WTC11 (cell line): ENCODE data around the gene PGLYRP2. TPM values are rescaled to one million over a fixed set of nuclear protein-coding genes. Genes with fewer than 3 reads are reported as not detected.

Experiments used
- ATAC-seq: fragments of 200-7000 bp; cut with Tn5 transposase; 2 replicates; pipeline ENCODE4 v1.10.0; 2021; ENCODE audit warnings: mild to moderate bottlenecking, moderate library complexity
- CTCF ChIA-PET: fragments of 300-600 bp; sonication (Branson Sonifier 250); formaldehyde crosslinking; loops from one replicate; lab custom pipeline; 2021; ENCODE audit warnings: antibody characterized with exemption; lab: Charles Lee
- POLR2A ChIA-PET: fragments of 350-600 bp; sonication (Branson Sonifier 250); formaldehyde crosslinking; loops from one replicate; lab custom pipeline; 2021; ENCODE audit warnings: antibody characterized with exemption; lab: Charles Lee
- DNase-seq: peaks from one replicate; pipeline ENCODE4 v3.0.0; 2021; ENCODE audit warnings: low spot score
- H3K27ac Mint-ChIP-seq: 2 replicates; pipeline ENCODE4 v1.8.0; 2021; ENCODE audit warnings: mixed read lengths
- H3K27me3 Mint-ChIP-seq: 2 replicates; pipeline ENCODE4 v1.8.0; 2021; ENCODE audit warnings: low read depth, mild to moderate bottlenecking, moderate library complexity, mixed read lengths
- H3K36me3 Mint-ChIP-seq: 2 replicates; pipeline ENCODE4 v1.8.0; 2021; ENCODE audit warnings: mixed read lengths
- H3K4me1 Mint-ChIP-seq: 2 replicates; pipeline ENCODE4 v1.8.0; 2022; ENCODE audit warnings: mixed read lengths
- H3K4me3 Mint-ChIP-seq: 2 replicates; pipeline ENCODE4 v1.8.0; 2021; ENCODE audit warnings: mild to moderate bottlenecking, moderate library complexity, mixed read lengths
- H3K9me3 Mint-ChIP-seq: 2 replicates; pipeline ENCODE4 v1.8.0; 2021; ENCODE audit warnings: mixed read lengths
- ATF1 ChIP-seq: sonication (generic); formaldehyde crosslinking; IDR thresholded peaks from 2 replicates; pipeline ENCODE4 v1.8.1; 2023; ENCODE audit warnings: mild to moderate bottlenecking, moderate library complexity, missing genetic modification reagents
- ATF6 ChIP-seq: sonication (generic); formaldehyde crosslinking; IDR thresholded peaks from 2 replicates; pipeline ENCODE4 v1.8.1; 2023; ENCODE audit warnings: mild to moderate bottlenecking, missing genetic modification reagents
- CBFB ChIP-seq: sonication (generic); formaldehyde crosslinking; IDR thresholded peaks from 2 replicates; pipeline ENCODE4 v1.8.1; 2022; ENCODE audit warnings: mild to moderate bottlenecking, low read depth, missing genetic modification reagents
- CREB1 ChIP-seq: sonication (generic); formaldehyde crosslinking; IDR thresholded peaks from 2 replicates; pipeline ENCODE4 v1.8.0; 2023; ENCODE audit warnings: mild to moderate bottlenecking, missing genetic modification reagents
- ELF4 ChIP-seq: sonication (generic); formaldehyde crosslinking; IDR thresholded peaks from 2 replicates; pipeline ENCODE4 v1.8.1; 2022; ENCODE audit warnings: low read depth, mild to moderate bottlenecking, moderate library complexity, missing genetic modification reagents
- FOXJ3 ChIP-seq: sonication (generic); formaldehyde crosslinking; IDR thresholded peaks from 2 replicates; pipeline ENCODE4 v1.9.0; 2021; ENCODE audit warnings: missing genetic modification reagents, mild to moderate bottlenecking, borderline replicate concordance
- JAZF1 ChIP-seq: fragments of 250-450 bp; sonication (Bioruptor Pico); IDR thresholded peaks from 2 replicates; pipeline ENCODE4 v1.9.0; 2021; ENCODE audit warnings: moderate library complexity, mild to moderate bottlenecking, inconsistent platforms
- NR2C2 ChIP-seq: sonication (generic); formaldehyde crosslinking; IDR thresholded peaks from 2 replicates; pipeline ENCODE4 v1.8.0; 2022; ENCODE audit warnings: mild to moderate bottlenecking, missing genetic modification reagents
- TEAD1 ChIP-seq: sonication (generic); formaldehyde crosslinking; IDR thresholded peaks from 2 replicates; pipeline ENCODE4 v1.8.0; 2022; ENCODE audit warnings: mild to moderate bottlenecking, missing genetic modification reagents
- TEAD4 ChIP-seq: sonication (generic); formaldehyde crosslinking; IDR thresholded peaks from 2 replicates; pipeline ENCODE4 v1.8.0; 2022; ENCODE audit warnings: mild to moderate bottlenecking, missing genetic modification reagents
- USF2 ChIP-seq: sonication (generic); formaldehyde crosslinking; IDR thresholded peaks from 2 replicates; pipeline ENCODE4 v1.8.1; 2023; ENCODE audit warnings: mild to moderate bottlenecking, missing genetic modification reagents, moderate library complexity
- ZNF121 ChIP-seq: sonication (generic); formaldehyde crosslinking; IDR thresholded peaks from 2 replicates; pipeline ENCODE4 v1.8.0; 2023; ENCODE audit warnings: missing genetic modification reagents
- ZNF138 ChIP-seq: sonication (generic); formaldehyde crosslinking; conservative IDR thresholded peaks from 2 replicates; pipeline ENCODE4 v1.8.1; 2022; ENCODE audit warnings: mild to moderate bottlenecking, moderate library complexity, missing genetic modification reagents
- ZNF219 ChIP-seq: sonication (generic); formaldehyde crosslinking; IDR thresholded peaks from 2 replicates; pipeline ENCODE4 v1.8.0; 2023; ENCODE audit warnings: missing genetic modification reagents, mild to moderate bottlenecking, borderline replicate concordance
- ZNF263 ChIP-seq: sonication (generic); formaldehyde crosslinking; IDR thresholded peaks from 2 replicates; pipeline ENCODE4 v1.8.1; 2022; ENCODE audit warnings: low read depth, mild to moderate bottlenecking, moderate library complexity, missing genetic modification reagents
- ZNF671 ChIP-seq: fragments of 250-450 bp; sonication (Bioruptor Pico); IDR thresholded peaks from 2 replicates; pipeline ENCODE4 v1.8.0; 2021; ENCODE audit warnings: mild to moderate bottlenecking
- total RNA-seq: library from RNA; stranded (reverse); gene quantifications from 3 replicates; pipeline ENCODE4 v1.2.3, GENCODE V29; 2021
- TF ChIP-seq, protein P1 (sequence below): sonication (generic); formaldehyde crosslinking; IDR thresholded peaks from 2 replicates; pipeline ENCODE4 v1.8.0; 2022; ENCODE audit warnings: mild to moderate bottlenecking, missing genetic modification reagents
- TF ChIP-seq, protein P2 (sequence below): sonication (generic); formaldehyde crosslinking; IDR thresholded peaks from 2 replicates; pipeline ENCODE4 v1.8.1; 2022; ENCODE audit warnings: mild to moderate bottlenecking, missing genetic modification reagents, moderate library complexity, borderline replicate concordance
- TF ChIP-seq, protein P3 (sequence below): fragments of 200-600 bp; IDR thresholded peaks from 2 replicates; pipeline ENCODE4 v1.8.0; 2022; ENCODE audit warnings: antibody characterized with exemption
- TF ChIP-seq, protein P4 (sequence below): sonication (generic); formaldehyde crosslinking; IDR thresholded peaks from 2 replicates; pipeline ENCODE4 v1.8.0; 2022; ENCODE audit warnings: mild to moderate bottlenecking, missing genetic modification reagents
- TF ChIP-seq, protein P5 (sequence below): sonication (generic); formaldehyde crosslinking; IDR thresholded peaks from 2 replicates; pipeline ENCODE4 v1.8.0; 2023; ENCODE audit warnings: missing genetic modification reagents, mild to moderate bottlenecking, borderline replicate concordance

PGLYRP2 gene
- total RNA-seq, 1 experiment from 2014 or later = not detected

- TF ChIP-seq ATF6 (CRISPR knock-in tag) (no peak), ZNF263 (CRISPR knock-in tag) (no peak)
- TF ChIP-seq, protein P1, sequence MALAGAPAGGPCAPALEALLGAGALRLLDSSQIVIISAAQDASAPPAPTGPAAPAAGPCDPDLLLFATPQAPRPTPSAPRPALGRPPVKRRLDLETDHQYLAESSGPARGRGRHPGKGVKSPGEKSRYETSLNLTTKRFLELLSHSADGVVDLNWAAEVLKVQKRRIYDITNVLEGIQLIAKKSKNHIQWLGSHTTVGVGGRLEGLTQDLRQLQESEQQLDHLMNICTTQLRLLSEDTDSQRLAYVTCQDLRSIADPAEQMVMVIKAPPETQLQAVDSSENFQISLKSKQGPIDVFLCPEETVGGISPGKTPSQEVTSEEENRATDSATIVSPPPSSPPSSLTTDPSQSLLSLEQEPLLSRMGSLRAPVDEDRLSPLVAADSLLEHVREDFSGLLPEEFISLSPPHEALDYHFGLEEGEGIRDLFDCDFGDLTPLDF (CRISPR knock-in tag) = no peak
Measured at GRCh38 chr19:15519433-15519976, 40.2 kb upstream of the PGLYRP2 start (continued).

DNA sequence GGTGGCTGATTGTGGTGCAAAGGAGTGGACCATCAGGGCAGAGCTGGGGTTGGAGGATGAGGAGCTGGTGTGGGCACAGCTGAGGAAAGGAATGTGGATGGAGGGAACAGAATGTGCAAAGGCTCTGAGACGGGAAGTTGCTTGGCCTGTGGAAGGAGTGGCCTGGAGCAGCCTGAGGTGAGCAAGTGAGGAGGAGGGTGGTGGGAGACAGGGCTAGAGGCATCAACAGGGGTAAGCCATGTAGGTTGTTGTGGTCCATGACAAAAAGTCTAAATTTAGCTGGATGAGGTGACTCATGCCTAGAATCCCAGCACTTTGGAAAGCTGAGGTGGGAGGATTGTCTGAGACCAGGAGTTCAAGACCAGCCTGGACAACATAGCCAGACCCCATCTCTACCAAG is 38.5 kb upstream of the PGLYRP2 start:
- CTCF ChIA-PET = interaction anchor here (0.6 kb wide), 1 partner anchor 48 kb away, joined by 3 read pairs; no protein-coding TSS in a partner anchor
- DNase-seq (no peak), ATAC-seq (no peak)
- Mint-ChIP-seq H3K27me3 (peaks cover 15% of the 10 kb centered on the region), H3K4me3 (no peak overlapping the region), H3K27ac (no peak overlapping the region), H3K4me1 (no peaks in the 10 kb centered on the region), H3K9me3 (peaks cover 23% of the 10 kb centered on the region), H3K36me3 (peaks cover 10% of the 10 kb centered on the region)
- POLR2A ChIA-PET = no interaction called here
- TF ChIP-seq, protein P2, sequence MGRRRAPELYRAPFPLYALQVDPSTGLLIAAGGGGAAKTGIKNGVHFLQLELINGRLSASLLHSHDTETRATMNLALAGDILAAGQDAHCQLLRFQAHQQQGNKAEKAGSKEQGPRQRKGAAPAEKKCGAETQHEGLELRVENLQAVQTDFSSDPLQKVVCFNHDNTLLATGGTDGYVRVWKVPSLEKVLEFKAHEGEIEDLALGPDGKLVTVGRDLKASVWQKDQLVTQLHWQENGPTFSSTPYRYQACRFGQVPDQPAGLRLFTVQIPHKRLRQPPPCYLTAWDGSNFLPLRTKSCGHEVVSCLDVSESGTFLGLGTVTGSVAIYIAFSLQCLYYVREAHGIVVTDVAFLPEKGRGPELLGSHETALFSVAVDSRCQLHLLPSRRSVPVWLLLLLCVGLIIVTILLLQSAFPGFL = no peak
- no peak for TF ChIP-seq ELF4 (CRISPR knock-in tag)
- TF ChIP-seq, protein P3, sequence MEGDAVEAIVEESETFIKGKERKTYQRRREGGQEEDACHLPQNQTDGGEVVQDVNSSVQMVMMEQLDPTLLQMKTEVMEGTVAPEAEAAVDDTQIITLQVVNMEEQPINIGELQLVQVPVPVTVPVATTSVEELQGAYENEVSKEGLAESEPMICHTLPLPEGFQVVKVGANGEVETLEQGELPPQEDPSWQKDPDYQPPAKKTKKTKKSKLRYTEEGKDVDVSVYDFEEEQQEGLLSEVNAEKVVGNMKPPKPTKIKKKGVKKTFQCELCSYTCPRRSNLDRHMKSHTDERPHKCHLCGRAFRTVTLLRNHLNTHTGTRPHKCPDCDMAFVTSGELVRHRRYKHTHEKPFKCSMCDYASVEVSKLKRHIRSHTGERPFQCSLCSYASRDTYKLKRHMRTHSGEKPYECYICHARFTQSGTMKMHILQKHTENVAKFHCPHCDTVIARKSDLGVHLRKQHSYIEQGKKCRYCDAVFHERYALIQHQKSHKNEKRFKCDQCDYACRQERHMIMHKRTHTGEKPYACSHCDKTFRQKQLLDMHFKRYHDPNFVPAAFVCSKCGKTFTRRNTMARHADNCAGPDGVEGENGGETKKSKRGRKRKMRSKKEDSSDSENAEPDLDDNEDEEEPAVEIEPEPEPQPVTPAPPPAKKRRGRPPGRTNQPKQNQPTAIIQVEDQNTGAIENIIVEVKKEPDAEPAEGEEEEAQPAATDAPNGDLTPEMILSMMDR = no peak
- TF ChIP-seq NR2C2 (CRISPR knock-in tag) = no peak
- no peak for TF ChIP-seq ZNF121 (CRISPR knock-in tag)
- no peak for TF ChIP-seq TEAD4 (CRISPR knock-in tag)
- TF ChIP-seq USF2 (CRISPR knock-in tag) = no peak
- TF ChIP-seq ZNF138 (CRISPR knock-in tag) = no peak
- no peak for TF ChIP-seq JAZF1
- TF ChIP-seq ZNF219 (CRISPR knock-in tag) = no peak
- no peak for TF ChIP-seq TEAD1
- TF ChIP-seq, protein P4, sequence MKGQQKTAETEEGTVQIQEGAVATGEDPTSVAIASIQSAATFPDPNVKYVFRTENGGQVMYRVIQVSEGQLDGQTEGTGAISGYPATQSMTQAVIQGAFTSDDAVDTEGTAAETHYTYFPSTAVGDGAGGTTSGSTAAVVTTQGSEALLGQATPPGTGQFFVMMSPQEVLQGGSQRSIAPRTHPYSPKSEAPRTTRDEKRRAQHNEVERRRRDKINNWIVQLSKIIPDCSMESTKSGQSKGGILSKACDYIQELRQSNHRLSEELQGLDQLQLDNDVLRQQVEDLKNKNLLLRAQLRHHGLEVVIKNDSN (CRISPR knock-in tag) = no peak
- TF ChIP-seq CBFB (CRISPR knock-in tag) = no peak
- TF ChIP-seq ZNF671 = no peak
- no peak for TF ChIP-seq ATF1 (CRISPR knock-in tag)
- no peak for TF ChIP-seq CREB1 (CRISPR knock-in tag)
- TF ChIP-seq, protein P5, sequence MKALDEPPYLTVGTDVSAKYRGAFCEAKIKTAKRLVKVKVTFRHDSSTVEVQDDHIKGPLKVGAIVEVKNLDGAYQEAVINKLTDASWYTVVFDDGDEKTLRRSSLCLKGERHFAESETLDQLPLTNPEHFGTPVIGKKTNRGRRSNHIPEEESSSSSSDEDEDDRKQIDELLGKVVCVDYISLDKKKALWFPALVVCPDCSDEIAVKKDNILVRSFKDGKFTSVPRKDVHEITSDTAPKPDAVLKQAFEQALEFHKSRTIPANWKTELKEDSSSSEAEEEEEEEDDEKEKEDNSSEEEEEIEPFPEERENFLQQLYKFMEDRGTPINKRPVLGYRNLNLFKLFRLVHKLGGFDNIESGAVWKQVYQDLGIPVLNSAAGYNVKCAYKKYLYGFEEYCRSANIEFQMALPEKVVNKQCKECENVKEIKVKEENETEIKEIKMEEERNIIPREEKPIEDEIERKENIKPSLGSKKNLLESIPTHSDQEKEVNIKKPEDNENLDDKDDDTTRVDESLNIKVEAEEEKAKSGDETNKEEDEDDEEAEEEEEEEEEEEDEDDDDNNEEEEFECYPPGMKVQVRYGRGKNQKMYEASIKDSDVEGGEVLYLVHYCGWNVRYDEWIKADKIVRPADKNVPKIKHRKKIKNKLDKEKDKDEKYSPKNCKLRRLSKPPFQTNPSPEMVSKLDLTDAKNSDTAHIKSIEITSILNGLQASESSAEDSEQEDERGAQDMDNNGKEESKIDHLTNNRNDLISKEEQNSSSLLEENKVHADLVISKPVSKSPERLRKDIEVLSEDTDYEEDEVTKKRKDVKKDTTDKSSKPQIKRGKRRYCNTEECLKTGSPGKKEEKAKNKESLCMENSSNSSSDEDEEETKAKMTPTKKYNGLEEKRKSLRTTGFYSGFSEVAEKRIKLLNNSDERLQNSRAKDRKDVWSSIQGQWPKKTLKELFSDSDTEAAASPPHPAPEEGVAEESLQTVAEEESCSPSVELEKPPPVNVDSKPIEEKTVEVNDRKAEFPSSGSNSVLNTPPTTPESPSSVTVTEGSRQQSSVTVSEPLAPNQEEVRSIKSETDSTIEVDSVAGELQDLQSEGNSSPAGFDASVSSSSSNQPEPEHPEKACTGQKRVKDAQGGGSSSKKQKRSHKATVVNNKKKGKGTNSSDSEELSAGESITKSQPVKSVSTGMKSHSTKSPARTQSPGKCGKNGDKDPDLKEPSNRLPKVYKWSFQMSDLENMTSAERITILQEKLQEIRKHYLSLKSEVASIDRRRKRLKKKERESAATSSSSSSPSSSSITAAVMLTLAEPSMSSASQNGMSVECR (CRISPR knock-in tag) = no peak
- no peak for TF ChIP-seq FOXJ3 (CRISPR knock-in tag)
